Tibial nerve (tissue), 4 donors: ENCODE data around the gene MOB3A. TPM values are rescaled to one million over a fixed set of nuclear protein-coding genes. Genes with fewer than 3 reads are reported as not detected.

Experiments used
- DNase-seq, 2 donors: peaks; one replicate each; pipeline ENCODE4 v3.0.0-alpha.2; 2019; ENCODE audit warnings: low spot score in 2 of 2
- H3K27ac ChIP-seq, 4 donors: fragments of 200-600 bp; sonication (generic) in 3 of 4; one replicate each; pipeline ENCODE4 v1.5.1; 2017 to 2019; ENCODE audit warnings: mild to moderate bottlenecking in 1 of 4
- H3K27me3 ChIP-seq, 2 donors: fragments of 200-600 bp; sonication (generic) in 1 of 2; one replicate each; pipeline versions ENCODE4 v1.5.1 to v1.6.0; 2017 to 2019
- H3K36me3 ChIP-seq, 3 donors: fragments of 200-600 bp; sonication (generic); one replicate each; pipeline ENCODE4 v1.5.1; 2018 to 2019
- H3K4me1 ChIP-seq, 4 donors: fragments of 200-600 bp; sonication (generic) in 3 of 4; one replicate each; pipeline ENCODE4 v1.5.1; 2017 to 2019
- H3K4me3 ChIP-seq, 4 donors: fragments of 200-600 bp; sonication (generic) in 3 of 4; one replicate each; pipeline ENCODE4 v1.5.1; 2017 to 2019; ENCODE audit warnings: mild to moderate bottlenecking in 1 of 4, moderate library complexity in 1 of 4
- H3K9me3 ChIP-seq, 4 donors: fragments of 200-600 bp; sonication (generic) in 3 of 4; one replicate each; pipeline ENCODE4 v1.5.1; 2017 to 2019
- CTCF ChIP-seq, 5 experiments: fragments of 200-600 bp in 3 of 5; fragments of 450-650 bp in 2 of 5; sonication (generic) in 3 of 5; IDR thresholded peaks; one replicate each; pipeline ENCODE4 v1.5.1; 2016 to 2019; ENCODE audit warnings: antibody characterized with exemption in 5 of 5, mild to moderate bottlenecking in 3 of 5, moderate library complexity in 2 of 5
- EP300 ChIP-seq, 2 donors: sonication (generic); formaldehyde crosslinking; IDR thresholded peaks; one replicate each; pipeline ENCODE4 v1.6.1; 2017; ENCODE audit warnings: antibody characterized with exemption in 2 of 2, mild to moderate bottlenecking in 1 of 2
- POLR2A ChIP-seq, 2 donors: fragments of 450-650 bp; IDR thresholded peaks; one replicate each; pipeline ENCODE4 v1.6.1; 2017; ENCODE audit warnings: antibody characterized with exemption in 2 of 2, mild to moderate bottlenecking in 2 of 2, moderate library complexity in 2 of 2
- WGBS, 2 donors: methylation state at CpG; one replicate each; pipeline ENCODE4 v1.1.5; 2018; 5-methylcytosine and 5-hydroxymethylcytosine counted together
- total RNA-seq, 4 donors: library from RNA; depleted of rRNA; stranded (reverse); fragments of >200 nt; gene quantifications; one replicate each; pipeline ENCODE4 v1.1.0, GENCODE V29; 2016

Gene MOB3A
- total RNA-seq, 4 donors from 2014 or later = 31.7 to 70.8 (median 35.2) TPM

- peak in 1 of 2 donors; percentile 60 for DNase-seq
- H3K4me3 ChIP-seq = peak overlapping the region; percentile 37 to 79 (median 55)
- peak overlapping the region; percentile 88 to 100 (median 99) for H3K27ac ChIP-seq
- no peaks in the 10 kb centered on the region for H3K27me3 ChIP-seq
- TF ChIP-seq EP300 (IDR thresholded peaks at IDR 0.05) = no peak
- TF ChIP-seq CTCF (IDR thresholded peaks at IDR 0.05) = peak in 1 of 5 experiments; percentile 41
- TF ChIP-seq POLR2A (IDR thresholded peaks at IDR 0.05) = peak; percentile 86 to 95
- 0% methylated on average over 17 to 27 of the region's 55 CpGs for whole genome bisulfite sequencing, 2 donors
- H3K36me3 ChIP-seq = no peaks in the 10 kb centered on the region
- no peaks in the 10 kb centered on the region for H3K9me3 ChIP-seq
- peaks cover 2 to 85% (median 65%) of the 10 kb centered on the region in 4 donors for H3K4me1 ChIP-seq
These were observed 35.1 kb downstream of the MOB3A start for GRCh38 chr19:2060884-2061494.

GRCh38 chr19:2059422-2060201, 36.5 kb downstream of the MOB3A start:
- peak in 1 of 2 donors; percentile 60 for DNase-seq
- TF ChIP-seq EP300 (IDR thresholded peaks at IDR 0.05) (peak; percentile 32 to 67), CTCF (IDR thresholded peaks at IDR 0.05) (no peak), POLR2A (IDR thresholded peaks at IDR 0.05) (peak in 1 of 2 donors; percentile 45)
- WGBS, 2 donors = 27% methylated on average over 16 to 17 of the region's 24 CpGs
- Histone ChIP-seq H3K27me3 (no peaks in the 10 kb centered on the region), H3K36me3 (no peaks in the 10 kb centered on the region), H3K27ac (peak overlapping the region; percentile 88 to 100 (median 99)), H3K4me1 (peaks cover 10 to 90% (median 79%) of the 10 kb centered on the region in 4 donors), H3K9me3 (no peaks in the 10 kb centered on the region), H3K4me3 (peak overlapping the region in 1 of 4 donors; percentile 70)

- no peak for TF ChIP-seq POLR2A (IDR thresholded peaks at IDR 0.05)
- TF ChIP-seq CTCF (IDR thresholded peaks at IDR 0.05) = no peak
- no peak for TF ChIP-seq EP300 (IDR thresholded peaks at IDR 0.05)
- Histone ChIP-seq H3K4me3 (no peak overlapping the region), H3K9me3 (no peaks in the 10 kb centered on the region), H3K36me3 (no peaks in the 10 kb centered on the region), H3K4me1 (peaks cover 10 to 90% (median 72%) of the 10 kb centered on the region in 4 donors), H3K27ac (peak overlapping the region; percentile 88 to 100 (median 99)), H3K27me3 (no peaks in the 10 kb centered on the region)
- no peak for DNase-seq
- WGBS, 2 donors = 71 to 73% methylated on average over 27 of the region's 27 CpGs
These were observed 37.3 kb downstream of the MOB3A start for GRCh38 chr19:2058570-2059421.

GRCh38 chr19:2057484-2058469, 38.3 kb downstream of the MOB3A start:
- no peak for DNase-seq

More at GRCh38 chr19:2057484-2058469, 38.3 kb downstream of the MOB3A start:
- WGBS, 2 donors = 61 to 67% methylated on average over 15 to 23 of the region's 23 CpGs
- peak in 1 of 2 donors; percentile 27 for TF ChIP-seq POLR2A (IDR thresholded peaks at IDR 0.05)
- no peak for TF ChIP-seq CTCF (IDR thresholded peaks at IDR 0.05)
- no peak for TF ChIP-seq EP300 (IDR thresholded peaks at IDR 0.05)
- peak overlapping the region; percentile 88 to 100 (median 99) for H3K27ac ChIP-seq
- peaks cover 10 to 83% (median 68%) of the 10 kb centered on the region in 4 donors for H3K4me1 ChIP-seq
- H3K4me3 ChIP-seq = no peak overlapping the region
- H3K36me3 ChIP-seq = no peaks in the 10 kb centered on the region
- H3K9me3 ChIP-seq = no peaks in the 10 kb centered on the region
- no peaks in the 10 kb centered on the region for H3K27me3 ChIP-seq
